Measurements from ENCODE around the gene MAB21L1.

The MAB21L1 gene

GRCh38 chr13:35499676-35500075, 23.2 kb upstream of the MAB21L1 start:
- peaks cover 0 to 5% (median 0%) of the 10 kb centered on the region in 5 donors for H3K9me3 ChIP-seq (ENCODE audit: control insufficient read depth in 5 of 5, low read length in 5 of 5)
- H3K4me1 ChIP-seq (ENCODE audit: control insufficient read depth in 5 of 5, insufficient read depth in 5 of 5, low read length in 5 of 5), result no peaks in the 10 kb centered on the region

GRCh38 chr13:35499196-35499662, 22.7 kb upstream of the MAB21L1 start:
- Histone ChIP-seq H3K9ac (ENCODE audit: low read length in 5 of 5) (no peak overlapping the region), H3K4me1 (ENCODE audit: control insufficient read depth in 5 of 5, insufficient read depth in 5 of 5, low read length in 5 of 5) (no peaks in the 10 kb centered on the region), H3K27ac (ENCODE audit: low read depth, low read length) (no peak overlapping the region), H3K27me3 (ENCODE audit: control insufficient read depth in 5 of 5, insufficient read depth in 4 of 5, low read length in 5 of 5) (no peaks in the 10 kb centered on the region), H3K4me3 (ENCODE audit: low read depth in 1 of 5, low read length in 5 of 5) (no peak overlapping the region), H3K36me3 (ENCODE audit: control insufficient read depth in 5 of 5, insufficient read depth in 5 of 5, low read length in 5 of 5) (no peaks in the 10 kb centered on the region), H3K9me3 (ENCODE audit: control insufficient read depth in 5 of 5, low read length in 5 of 5) (peaks cover 0 to 5% (median 0%) of the 10 kb centered on the region in 5 donors)

More at GRCh38 chr13:35499676-35500075, 23.2 kb upstream of the MAB21L1 start:
- Histone ChIP-seq H3K4me3 (ENCODE audit: low read depth in 1 of 5, low read length in 5 of 5) (no peak overlapping the region), H3K27me3 (ENCODE audit: control insufficient read depth in 5 of 5, insufficient read depth in 4 of 5, low read length in 5 of 5) (no peaks in the 10 kb centered on the region), H3K36me3 (ENCODE audit: control insufficient read depth in 5 of 5, insufficient read depth in 5 of 5, low read length in 5 of 5) (no peaks in the 10 kb centered on the region), H3K27ac (ENCODE audit: low read depth, low read length) (no peak overlapping the region), H3K9ac (ENCODE audit: low read length in 5 of 5) (no peak overlapping the region)

GRCh38 chr13:35498231-35498630, 21.7 kb upstream of the MAB21L1 start:
- Histone ChIP-seq H3K9me3 (ENCODE audit: control insufficient read depth in 5 of 5, low read length in 5 of 5) (peaks cover 0 to 5% (median 0%) of the 10 kb centered on the region in 5 donors), H3K27ac (ENCODE audit: low read depth, low read length) (no peak overlapping the region), H3K4me1 (ENCODE audit: control insufficient read depth in 5 of 5, insufficient read depth in 5 of 5, low read length in 5 of 5) (no peaks in the 10 kb centered on the region), H3K9ac (ENCODE audit: low read length in 5 of 5) (no peak overlapping the region), H3K27me3 (ENCODE audit: control insufficient read depth in 5 of 5, insufficient read depth in 4 of 5, low read length in 5 of 5) (no peaks in the 10 kb centered on the region), H3K36me3 (ENCODE audit: control insufficient read depth in 5 of 5, insufficient read depth in 5 of 5, low read length in 5 of 5) (no peaks in the 10 kb centered on the region), H3K4me3 (ENCODE audit: low read depth in 1 of 5, low read length in 5 of 5) (no peak overlapping the region)

GRCh38 chr13:35496761-35497386, 20.4 kb upstream of the MAB21L1 start:
- Histone ChIP-seq H3K9me3 (ENCODE audit: control insufficient read depth in 5 of 5, low read length in 5 of 5) (peaks cover 0 to 5% (median 0%) of the 10 kb centered on the region in 5 donors), H3K9ac (ENCODE audit: low read length in 5 of 5) (no peak overlapping the region), H3K27me3 (ENCODE audit: control insufficient read depth in 5 of 5, insufficient read depth in 4 of 5, low read length in 5 of 5) (no peaks in the 10 kb centered on the region), H3K4me1 (ENCODE audit: control insufficient read depth in 5 of 5, insufficient read depth in 5 of 5, low read length in 5 of 5) (no peaks in the 10 kb centered on the region), H3K27ac (ENCODE audit: low read depth, low read length) (no peak overlapping the region), H3K36me3 (ENCODE audit: control insufficient read depth in 5 of 5, insufficient read depth in 5 of 5, low read length in 5 of 5) (no peaks in the 10 kb centered on the region), H3K4me3 (ENCODE audit: low read depth in 1 of 5, low read length in 5 of 5) (no peak overlapping the region)

- peaks cover 0 to 5% (median 0%) of the 10 kb centered on the region in 5 donors for H3K9me3 ChIP-seq (ENCODE audit: control insufficient read depth in 5 of 5, low read length in 5 of 5)
- no peak overlapping the region for H3K9ac ChIP-seq (ENCODE audit: low read length in 5 of 5)
- H3K4me1 ChIP-seq (ENCODE audit: control insufficient read depth in 5 of 5, insufficient read depth in 5 of 5, low read length in 5 of 5), result no peaks in the 10 kb centered on the region
- no peak overlapping the region for H3K27ac ChIP-seq (ENCODE audit: low read depth, low read length)
- H3K36me3 ChIP-seq (ENCODE audit: control insufficient read depth in 5 of 5, insufficient read depth in 5 of 5, low read length in 5 of 5), result no peaks in the 10 kb centered on the region
- H3K4me3 ChIP-seq (ENCODE audit: low read depth in 1 of 5, low read length in 5 of 5), result no peak overlapping the region
- no peaks in the 10 kb centered on the region for H3K27me3 ChIP-seq (ENCODE audit: control insufficient read depth in 5 of 5, insufficient read depth in 4 of 5, low read length in 5 of 5)
Observed at GRCh38 chr13:35496006-35496405, 19.5 kb upstream of the MAB21L1 start.

GRCh38 chr13:35489050-35489449, 12.6 kb upstream of the MAB21L1 start:
- H3K4me1 ChIP-seq (ENCODE audit: control insufficient read depth in 5 of 5, insufficient read depth in 5 of 5, low read length in 5 of 5), result no peaks in the 10 kb centered on the region
- H3K27ac ChIP-seq (ENCODE audit: low read depth, low read length), result no peak overlapping the region
- H3K27me3 ChIP-seq (ENCODE audit: control insufficient read depth in 5 of 5, insufficient read depth in 4 of 5, low read length in 5 of 5), result no peaks in the 10 kb centered on the region
- no peak overlapping the region for H3K4me3 ChIP-seq (ENCODE audit: low read depth in 1 of 5, low read length in 5 of 5)
- H3K9me3 ChIP-seq (ENCODE audit: control insufficient read depth in 5 of 5, low read length in 5 of 5), result no peaks in the 10 kb centered on the region
- H3K36me3 ChIP-seq (ENCODE audit: control insufficient read depth in 5 of 5, insufficient read depth in 5 of 5, low read length in 5 of 5), result no peaks in the 10 kb centered on the region
- H3K9ac ChIP-seq (ENCODE audit: low read length in 5 of 5), result no peak overlapping the region

- Histone ChIP-seq H3K27ac (ENCODE audit: low read depth, low read length) (no peak overlapping the region), H3K36me3 (ENCODE audit: control insufficient read depth in 5 of 5, insufficient read depth in 5 of 5, low read length in 5 of 5) (no peaks in the 10 kb centered on the region), H3K27me3 (ENCODE audit: control insufficient read depth in 5 of 5, insufficient read depth in 4 of 5, low read length in 5 of 5) (no peaks in the 10 kb centered on the region), H3K9me3 (ENCODE audit: control insufficient read depth in 5 of 5, low read length in 5 of 5) (no peaks in the 10 kb centered on the region), H3K4me1 (ENCODE audit: control insufficient read depth in 5 of 5, insufficient read depth in 5 of 5, low read length in 5 of 5) (no peaks in the 10 kb centered on the region), H3K4me3 (ENCODE audit: low read depth in 1 of 5, low read length in 5 of 5) (no peak overlapping the region), H3K9ac (ENCODE audit: low read length in 5 of 5) (no peak overlapping the region)
Observed at GRCh38 chr13:35485424-35485823, 8.9 kb upstream of the MAB21L1 start.

- no peaks in the 10 kb centered on the region for H3K27me3 ChIP-seq (ENCODE audit: control insufficient read depth in 5 of 5, insufficient read depth in 4 of 5, low read length in 5 of 5)
- no peaks in the 10 kb centered on the region for H3K36me3 ChIP-seq (ENCODE audit: control insufficient read depth in 5 of 5, insufficient read depth in 5 of 5, low read length in 5 of 5)
- no peaks in the 10 kb centered on the region for H3K9me3 ChIP-seq (ENCODE audit: control insufficient read depth in 5 of 5, low read length in 5 of 5)
- H3K27ac ChIP-seq (ENCODE audit: low read depth, low read length), result no peak overlapping the region
- H3K9ac ChIP-seq (ENCODE audit: low read length in 5 of 5), result no peak overlapping the region
- no peaks in the 10 kb centered on the region for H3K4me1 ChIP-seq (ENCODE audit: control insufficient read depth in 5 of 5, insufficient read depth in 5 of 5, low read length in 5 of 5)
- no peak overlapping the region for H3K4me3 ChIP-seq (ENCODE audit: low read depth in 1 of 5, low read length in 5 of 5)
Observed at GRCh38 chr13:35484384-35484783, 7.9 kb upstream of the MAB21L1 start.

- Histone ChIP-seq H3K36me3 (ENCODE audit: control insufficient read depth in 5 of 5, insufficient read depth in 5 of 5, low read length in 5 of 5) (no peaks in the 10 kb centered on the region), H3K9me3 (ENCODE audit: control insufficient read depth in 5 of 5, low read length in 5 of 5) (no peaks in the 10 kb centered on the region), H3K27me3 (ENCODE audit: control insufficient read depth in 5 of 5, insufficient read depth in 4 of 5, low read length in 5 of 5) (no peaks in the 10 kb centered on the region), H3K4me3 (ENCODE audit: low read depth in 1 of 5, low read length in 5 of 5) (no peak overlapping the region), H3K4me1 (ENCODE audit: control insufficient read depth in 5 of 5, insufficient read depth in 5 of 5, low read length in 5 of 5) (no peaks in the 10 kb centered on the region), H3K9ac (ENCODE audit: low read length in 5 of 5) (no peak overlapping the region), H3K27ac (ENCODE audit: low read depth, low read length) (no peak overlapping the region)
Observed at GRCh38 chr13:35483761-35484160, 7.3 kb upstream of the MAB21L1 start.

- H3K27me3 ChIP-seq (ENCODE audit: control insufficient read depth in 5 of 5, insufficient read depth in 4 of 5, low read length in 5 of 5), result no peaks in the 10 kb centered on the region
- no peak overlapping the region for H3K9ac ChIP-seq (ENCODE audit: low read length in 5 of 5)
- H3K4me3 ChIP-seq (ENCODE audit: low read depth in 1 of 5, low read length in 5 of 5), result no peak overlapping the region
- H3K9me3 ChIP-seq (ENCODE audit: control insufficient read depth in 5 of 5, low read length in 5 of 5), result no peaks in the 10 kb centered on the region
- no peaks in the 10 kb centered on the region for H3K36me3 ChIP-seq (ENCODE audit: control insufficient read depth in 5 of 5, insufficient read depth in 5 of 5, low read length in 5 of 5)
- H3K4me1 ChIP-seq (ENCODE audit: control insufficient read depth in 5 of 5, insufficient read depth in 5 of 5, low read length in 5 of 5), result no peaks in the 10 kb centered on the region
- no peak overlapping the region for H3K27ac ChIP-seq (ENCODE audit: low read depth, low read length)
Observed at GRCh38 chr13:35482527-35482926, 6.0 kb upstream of the MAB21L1 start.

Data from subcutaneous abdominal adipose tissue (tissue), 5 donors.